Neural progenitor cell (in vitro differentiated cells): Measurements from ENCODE around the gene ASB8.

Experiments
- CTCF ChIP-seq: fragments of 200-600 bp; sonication (generic); IDR thresholded peaks from 2 replicates; pipeline ENCODE4 v1.5.1; 2017; ENCODE audit warnings: antibody characterized with exemption, mild to moderate bottlenecking
- EZH2 ChIP-seq: fragments of 200-600 bp; sonication (generic); IDR thresholded peaks from 2 replicates; pipeline ENCODE4 v1.6.1; 2017; ENCODE audit warnings: antibody characterized with exemption, mild to moderate bottlenecking, moderate library complexity

GRCh38 chr12:48194799-48195201, 37.5 kb upstream of the ASB8 start:
- TF ChIP-seq CTCF, result no peak
- TF ChIP-seq EZH2, result no peak
